Femur (tissue), 1 donor: ENCODE data around the gene SPATA6L.

Source experiments
- DNase-seq: peaks from one replicate; pipeline ENCODE4 v3.0.0-alpha.2; 2017

The SPATA6L gene

GRCh38 chr9:4581861-4582565 is 84.3 kb downstream of the SPATA6L start:
- DNase-seq: no peak

GRCh38 chr9:4581035-4581760 is 85.1 kb downstream of the SPATA6L start:
- no peak for DNase-seq

- no peak for DNase-seq
These were observed 87.3 kb downstream of the SPATA6L start for GRCh38 chr9:4579001-4579400.

GRCh38 chr9:4576448-4576847 is 89.8 kb downstream of the SPATA6L start:
- DNase-seq: no peak

GRCh38 chr9:4575997-4576396 is 90.3 kb downstream of the SPATA6L start:
- DNase-seq: no peak

- DNase-seq: no peak
These were observed 91.5 kb downstream of the SPATA6L start for GRCh38 chr9:4574657-4575243.

GRCh38 chr9:4573634-4574389 is 92.5 kb downstream of the SPATA6L start:
- DNase-seq: no peak

GRCh38 chr9:4573176-4573575 is 93.1 kb downstream of the SPATA6L start:
- no peak for DNase-seq

GRCh38 chr9:4572184-4572826 is 94.0 kb downstream of the SPATA6L start:
- DNase-seq: no peak

- no peak for DNase-seq
These were observed 97.2 kb downstream of the SPATA6L start for GRCh38 chr9:4569101-4569500.

GRCh38 chr9:4567601-4568000 is 98.7 kb downstream of the SPATA6L start:
- DNase-seq: no peak

GRCh38 chr9:4566806-4567205 is 99.5 kb downstream of the SPATA6L start:
- no peak for DNase-seq

GRCh38 chr9:4563105-4563504 is 103.2 kb downstream of the SPATA6L start:
- no peak for DNase-seq

GRCh38 chr9:4559261-4560182 is 106.8 kb downstream of the SPATA6L start:
- DNase-seq: no peak

GRCh38 chr9:4558371-4558998 is 107.8 kb downstream of the SPATA6L start:
- no peak for DNase-seq

GRCh38 chr9:4555236-4555635 is 111.0 kb downstream of the SPATA6L start:
- no peak for DNase-seq

- DNase-seq: no peak
These were observed 112.3 kb downstream of the SPATA6L start for GRCh38 chr9:4553951-4554381.

GRCh38 chr9:4550777-4551484 is 115.3 kb downstream of the SPATA6L start:
- no peak for DNase-seq

- no peak for DNase-seq
These were observed 116.5 kb downstream of the SPATA6L start for GRCh38 chr9:4549751-4550295.
